Fibroblast of the aortic adventitia (primary cell): ENCODE data around the gene TBC1D22A. TPM values are rescaled to one million over a fixed set of nuclear protein-coding genes. Genes with fewer than 3 reads are reported as not detected.

Experiments used
- DNase-seq: peaks from one replicate; pipeline ENCODE4 v3.0.0-alpha.2; 2010; ENCODE audit warnings: low read depth
- H3K4me3 ChIP-seq: 2 replicates; pipeline ENCODE4 v1.5.1; 2011; ENCODE audit warnings: low read depth, mild to moderate bottlenecking, control low read depth, low read length, moderate library complexity
- total RNA-seq: library from RNA; depleted of rRNA; stranded (reverse); fragments of >200 nt; gene quantifications from 2 replicates; pipeline ENCODE4 v1.2.3, GENCODE V29; 2012; ENCODE audit warnings: low replicate concordance
- TF ChIP-seq, protein P1 (sequence below): IDR thresholded peaks from 2 replicates; pipeline ENCODE4 v1.5.1; 2011; ENCODE audit warnings: mild to moderate bottlenecking, low read length, control low read depth, inconsistent platforms; ENCODE audit not compliant: insufficient read depth

The TBC1D22A gene
- total RNA-seq, 1 donor, result 13.8 TPM

DNA sequence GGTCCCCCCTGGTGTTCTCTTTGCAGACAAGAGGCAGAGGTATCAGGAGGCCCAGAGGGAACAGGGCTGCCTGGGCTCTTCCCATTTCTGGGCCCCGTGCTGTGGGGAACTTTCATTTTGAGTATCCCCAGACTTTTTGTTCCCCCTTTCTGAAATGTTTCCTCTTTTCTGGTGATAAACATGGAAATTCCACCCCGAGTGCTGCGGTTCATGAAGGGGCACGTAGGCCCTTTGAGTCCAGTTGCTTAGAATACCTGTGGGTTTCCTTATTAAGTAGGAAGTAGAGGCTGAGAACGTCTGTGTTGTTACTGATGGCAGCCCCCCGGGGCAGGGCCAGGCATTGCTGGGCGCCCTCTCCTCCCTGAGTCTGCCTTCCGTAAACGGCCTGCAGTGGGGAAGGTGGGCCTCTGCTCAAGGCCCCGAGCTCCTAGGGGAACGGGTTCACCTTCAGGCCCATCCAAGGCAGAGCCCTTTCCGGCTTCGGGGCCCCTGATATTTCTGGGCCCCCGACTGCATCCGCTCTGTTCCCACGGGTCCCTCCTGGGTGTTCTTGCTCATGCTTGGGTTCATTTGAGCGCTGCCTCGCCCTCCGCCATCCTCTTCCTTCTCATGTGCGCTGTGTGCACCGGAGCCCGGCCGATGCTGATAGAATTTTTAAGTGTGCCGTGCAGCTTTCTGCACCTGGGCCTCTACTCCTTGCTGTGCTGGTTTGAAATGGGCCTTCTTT lies 12.0 kb downstream of the TBC1D22A start:
- no peak for DNase-seq
- TF ChIP-seq, protein P1, sequence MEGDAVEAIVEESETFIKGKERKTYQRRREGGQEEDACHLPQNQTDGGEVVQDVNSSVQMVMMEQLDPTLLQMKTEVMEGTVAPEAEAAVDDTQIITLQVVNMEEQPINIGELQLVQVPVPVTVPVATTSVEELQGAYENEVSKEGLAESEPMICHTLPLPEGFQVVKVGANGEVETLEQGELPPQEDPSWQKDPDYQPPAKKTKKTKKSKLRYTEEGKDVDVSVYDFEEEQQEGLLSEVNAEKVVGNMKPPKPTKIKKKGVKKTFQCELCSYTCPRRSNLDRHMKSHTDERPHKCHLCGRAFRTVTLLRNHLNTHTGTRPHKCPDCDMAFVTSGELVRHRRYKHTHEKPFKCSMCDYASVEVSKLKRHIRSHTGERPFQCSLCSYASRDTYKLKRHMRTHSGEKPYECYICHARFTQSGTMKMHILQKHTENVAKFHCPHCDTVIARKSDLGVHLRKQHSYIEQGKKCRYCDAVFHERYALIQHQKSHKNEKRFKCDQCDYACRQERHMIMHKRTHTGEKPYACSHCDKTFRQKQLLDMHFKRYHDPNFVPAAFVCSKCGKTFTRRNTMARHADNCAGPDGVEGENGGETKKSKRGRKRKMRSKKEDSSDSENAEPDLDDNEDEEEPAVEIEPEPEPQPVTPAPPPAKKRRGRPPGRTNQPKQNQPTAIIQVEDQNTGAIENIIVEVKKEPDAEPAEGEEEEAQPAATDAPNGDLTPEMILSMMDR, result no peak
- no peak overlapping the region for H3K4me3 ChIP-seq

DNA sequence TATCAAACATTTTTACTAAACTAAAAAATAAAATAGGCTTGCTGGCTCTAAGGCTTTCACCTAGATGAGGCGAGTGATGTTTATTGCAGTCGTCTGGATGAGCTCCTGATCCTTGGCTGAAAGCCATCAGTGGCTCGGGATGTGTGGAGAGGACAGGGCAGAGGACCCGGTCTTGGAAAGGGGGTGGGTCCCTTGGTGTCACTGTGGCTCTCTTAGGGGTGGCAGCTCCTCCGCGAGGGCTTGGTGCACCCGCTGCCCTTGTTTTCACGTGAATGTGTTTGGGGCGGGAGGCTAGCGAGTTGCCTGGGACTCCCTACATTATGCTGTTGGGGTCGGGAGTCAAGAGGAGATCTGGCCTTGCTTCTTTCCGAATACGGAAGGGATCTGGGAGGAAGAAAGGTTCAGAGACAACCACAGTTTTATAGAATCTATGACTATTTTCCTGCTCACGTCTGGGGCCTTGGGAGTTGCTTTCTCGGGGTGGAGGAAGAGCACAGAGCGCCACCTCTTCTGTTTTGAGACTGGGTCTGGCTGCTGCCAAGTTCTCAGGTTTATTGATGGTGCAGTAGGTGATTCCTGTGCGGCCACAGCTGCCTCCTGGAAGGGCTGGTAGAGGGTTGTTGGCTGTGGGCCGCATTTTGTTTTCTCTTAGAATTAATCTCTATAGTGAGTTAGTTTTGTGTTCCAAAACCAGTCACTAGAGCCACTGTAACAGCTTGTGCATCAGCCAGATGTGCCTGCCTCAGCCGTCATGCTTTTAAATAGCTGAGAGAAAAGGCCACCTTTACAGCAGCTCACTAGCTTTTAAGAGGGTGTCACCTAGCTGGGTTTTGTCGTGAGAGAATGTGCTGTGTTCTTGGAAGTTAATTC lies 12.8 kb downstream of the TBC1D22A start:
- TF ChIP-seq, protein P1, result no peak
- DNase-seq, result no peak
- H3K4me3 ChIP-seq, result no peak overlapping the region

DNA sequence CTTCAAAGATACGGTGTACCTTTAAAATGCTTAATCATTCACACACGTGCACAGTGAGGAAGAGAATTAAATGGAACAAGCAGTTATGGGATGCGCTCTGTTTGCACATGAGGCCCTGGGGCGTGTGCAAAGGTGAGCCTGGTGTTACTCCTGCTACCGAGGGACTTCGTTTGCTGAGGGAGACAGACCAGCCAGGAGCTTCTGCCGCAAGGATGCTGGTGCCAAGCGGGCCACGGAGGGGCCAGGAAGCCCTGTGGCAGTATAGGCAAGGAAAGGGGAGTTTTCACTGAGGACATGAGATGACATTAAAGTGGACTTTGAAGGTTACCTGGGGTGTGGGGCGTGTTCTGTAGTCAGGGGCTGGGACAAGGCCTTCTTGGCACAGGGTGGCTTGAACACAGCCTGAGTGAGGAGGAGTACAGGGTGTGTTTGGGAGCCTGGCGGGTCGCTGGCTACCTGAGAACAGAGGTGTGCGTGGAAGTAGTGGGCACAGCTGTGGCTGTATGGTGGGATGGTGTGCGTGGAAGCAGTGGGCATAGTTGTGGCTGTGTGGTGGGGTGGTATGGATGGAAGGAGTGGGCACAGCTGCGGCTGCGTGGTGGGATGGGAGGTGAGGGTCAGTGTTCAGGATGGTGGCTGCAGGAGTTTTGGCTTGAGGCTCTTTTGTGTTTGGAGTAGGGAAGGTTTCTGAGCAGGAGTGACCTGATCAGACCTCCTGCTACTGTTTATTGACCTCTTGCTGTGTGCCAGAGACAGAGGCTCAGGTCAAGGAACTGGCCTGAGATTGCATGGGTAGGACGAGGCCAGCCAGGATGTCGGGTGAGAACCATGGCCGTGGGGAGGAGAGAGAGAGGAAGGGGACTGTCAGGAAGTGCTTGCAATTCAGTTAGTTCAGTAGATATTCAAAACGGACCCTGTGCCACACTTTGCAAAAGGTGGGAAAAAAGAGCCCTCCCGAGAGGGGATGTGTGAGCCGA lies 13.7 kb downstream of the TBC1D22A start:
- H3K4me3 ChIP-seq, result no peak overlapping the region
- DNase-seq, result no peak
- TF ChIP-seq, protein P1, result no peak

DNA sequence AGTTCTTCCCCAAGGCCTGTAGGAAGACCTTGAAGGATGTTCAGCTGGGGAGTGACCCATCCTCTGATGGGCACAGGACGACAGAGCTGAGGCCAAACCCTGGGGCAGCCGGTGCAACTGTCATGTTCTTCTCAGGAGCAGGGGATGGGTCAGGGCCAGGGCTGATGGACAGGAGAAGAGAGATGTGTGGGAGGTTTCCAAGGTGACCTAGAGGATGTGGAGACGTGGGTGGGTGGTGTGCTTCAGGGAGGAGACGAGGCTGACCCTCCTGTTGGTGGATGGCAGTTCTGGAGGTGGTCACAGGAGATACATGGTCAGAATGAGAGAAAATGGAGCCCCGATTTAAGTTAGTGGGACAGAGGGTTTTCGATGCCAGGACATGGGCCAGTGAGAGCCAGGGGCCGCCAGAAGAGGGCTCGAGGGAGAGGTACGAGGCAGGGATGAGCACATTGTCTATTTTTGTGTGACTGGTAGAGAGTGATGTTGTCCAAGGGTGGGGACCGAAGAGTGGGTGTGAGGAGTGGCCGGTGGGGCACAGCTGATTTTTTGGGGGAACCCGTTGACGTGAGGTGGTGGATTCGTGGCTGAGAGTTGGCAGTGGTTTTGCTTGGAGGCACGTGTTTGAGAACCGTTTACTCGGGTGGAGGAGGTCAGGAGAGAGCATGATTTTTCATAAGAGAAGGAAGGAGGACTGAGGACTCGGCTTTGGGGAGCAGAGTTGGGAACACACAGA lies 14.6 kb downstream of the TBC1D22A start:
- TF ChIP-seq, protein P1, result no peak
- no peak for DNase-seq
- no peak overlapping the region for H3K4me3 ChIP-seq

DNA sequence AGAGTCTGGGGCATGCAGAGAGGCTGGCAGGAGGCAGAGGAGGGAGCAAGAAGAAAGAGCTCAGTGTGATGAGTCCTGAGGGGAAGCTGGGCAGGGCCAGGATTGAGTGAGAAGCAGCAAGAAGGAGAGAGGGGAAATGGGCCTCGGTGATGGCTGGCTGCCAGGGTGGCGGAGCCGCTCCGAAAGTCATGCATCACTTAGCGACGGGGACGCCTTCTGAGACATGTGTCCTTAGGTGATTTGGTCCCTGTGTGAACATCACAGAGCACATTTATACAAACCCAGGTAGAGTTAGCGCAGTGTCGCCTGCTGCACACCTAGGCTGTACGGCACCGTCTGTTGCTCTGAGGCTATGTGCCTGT lies 15.1 kb downstream of the TBC1D22A start:
- DNase-seq, result no peak
- TF ChIP-seq, protein P1, result no peak
- H3K4me3 ChIP-seq, result no peak overlapping the region

DNA sequence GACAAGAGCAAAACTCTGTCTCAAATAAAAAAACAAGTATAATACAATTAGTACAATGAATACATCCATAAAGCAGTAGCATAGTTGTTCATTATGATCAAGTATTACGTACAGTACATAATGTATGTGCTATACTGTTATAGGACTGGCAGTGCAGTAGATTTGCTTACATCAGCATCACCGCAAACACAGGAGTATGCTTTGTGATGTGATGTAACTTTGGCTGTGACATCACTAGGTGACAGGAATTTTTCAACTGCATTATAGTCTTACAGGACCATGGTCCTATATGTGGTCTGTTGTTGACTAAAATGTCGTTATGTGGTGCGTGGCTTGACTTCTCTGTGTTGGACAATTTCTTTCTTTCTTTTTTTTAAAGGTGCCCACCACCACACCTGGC lies 16.6 kb downstream of the TBC1D22A start:
- TF ChIP-seq, protein P1, result no peak
- no peak overlapping the region for H3K4me3 ChIP-seq
- no peak for DNase-seq
